Progenitor cell of endocrine pancreas (in vitro differentiated cells): ENCODE results near the gene FRMPD4. TPM values are rescaled to one million over a fixed set of nuclear protein-coding genes. Genes with fewer than 3 reads are reported as not detected.
A peak's percentile ranks its signal among the peaks of the same experiment; 100 is the strongest.

ENCODE experiments used
- DNase-seq: peaks from one replicate; pipeline ENCODE4 v3.0.0; 2021; ENCODE audit warnings: low spot score; ENCODE audit not compliant: unreplicated experiment
- H3K27ac Mint-ChIP-seq: 2 replicates; pipeline ENCODE4 v1.8.0; 2021; ENCODE audit warnings: mild to moderate bottlenecking, moderate library complexity, mixed read lengths
- H3K27me3 Mint-ChIP-seq: 2 replicates; pipeline ENCODE4 v1.8.0; 2021; ENCODE audit warnings: mixed read lengths
- H3K36me3 Mint-ChIP-seq: 2 replicates; pipeline ENCODE4 v1.8.0; 2022; ENCODE audit warnings: mixed read lengths; ENCODE audit not compliant: insufficient read depth
- H3K4me1 Mint-ChIP-seq: 2 replicates; pipeline ENCODE4 v1.8.0; 2021; ENCODE audit warnings: low read depth, mixed read lengths
- H3K4me3 Mint-ChIP-seq: 2 replicates; pipeline ENCODE4 v1.8.0; 2021; ENCODE audit warnings: low read depth, mild to moderate bottlenecking, moderate library complexity, mixed read lengths
- H3K9me3 Mint-ChIP-seq: 2 replicates; pipeline ENCODE4 v1.8.0; 2021; ENCODE audit warnings: low read depth, mixed read lengths
- total RNA-seq: library from RNA; stranded (reverse); gene quantifications from 2 replicates; pipeline ENCODE4 v1.2.1, GENCODE V29; 2021
- TF ChIP-seq, protein P1 (sequence below): fragments of 200-600 bp; sonication (generic); IDR thresholded peaks from one replicate; pipeline ENCODE4 v1.5.0; 2021; ENCODE audit warnings: antibody characterized with exemption, mild to moderate bottlenecking; ENCODE audit not compliant: unreplicated experiment

Gene FRMPD4
- total RNA-seq, 1 donor from 2014 or later = 0.10 TPM

GRCh38 chrX:12349201-12349600 is 210.9 kb downstream of the FRMPD4 start:
- no peaks in the 10 kb centered on the region for H3K4me1 Mint-ChIP-seq
- no peak overlapping the region for H3K4me3 Mint-ChIP-seq
- DNase-seq = no peak
- H3K36me3 Mint-ChIP-seq = no peaks in the 10 kb centered on the region
- TF ChIP-seq, protein P1, sequence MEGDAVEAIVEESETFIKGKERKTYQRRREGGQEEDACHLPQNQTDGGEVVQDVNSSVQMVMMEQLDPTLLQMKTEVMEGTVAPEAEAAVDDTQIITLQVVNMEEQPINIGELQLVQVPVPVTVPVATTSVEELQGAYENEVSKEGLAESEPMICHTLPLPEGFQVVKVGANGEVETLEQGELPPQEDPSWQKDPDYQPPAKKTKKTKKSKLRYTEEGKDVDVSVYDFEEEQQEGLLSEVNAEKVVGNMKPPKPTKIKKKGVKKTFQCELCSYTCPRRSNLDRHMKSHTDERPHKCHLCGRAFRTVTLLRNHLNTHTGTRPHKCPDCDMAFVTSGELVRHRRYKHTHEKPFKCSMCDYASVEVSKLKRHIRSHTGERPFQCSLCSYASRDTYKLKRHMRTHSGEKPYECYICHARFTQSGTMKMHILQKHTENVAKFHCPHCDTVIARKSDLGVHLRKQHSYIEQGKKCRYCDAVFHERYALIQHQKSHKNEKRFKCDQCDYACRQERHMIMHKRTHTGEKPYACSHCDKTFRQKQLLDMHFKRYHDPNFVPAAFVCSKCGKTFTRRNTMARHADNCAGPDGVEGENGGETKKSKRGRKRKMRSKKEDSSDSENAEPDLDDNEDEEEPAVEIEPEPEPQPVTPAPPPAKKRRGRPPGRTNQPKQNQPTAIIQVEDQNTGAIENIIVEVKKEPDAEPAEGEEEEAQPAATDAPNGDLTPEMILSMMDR = peak; percentile 23
- no peaks in the 10 kb centered on the region for H3K27me3 Mint-ChIP-seq
- no peak overlapping the region for H3K27ac Mint-ChIP-seq
- peaks cover 4% of the 10 kb centered on the region for H3K9me3 Mint-ChIP-seq

- H3K4me1 Mint-ChIP-seq = no peaks in the 10 kb centered on the region
- H3K36me3 Mint-ChIP-seq = no peaks in the 10 kb centered on the region
- H3K9me3 Mint-ChIP-seq = no peaks in the 10 kb centered on the region
- no peaks in the 10 kb centered on the region for H3K27me3 Mint-ChIP-seq
- no peak for DNase-seq
- H3K4me3 Mint-ChIP-seq = no peak overlapping the region
- TF ChIP-seq, protein P1 = no peak
- H3K27ac Mint-ChIP-seq = no peak overlapping the region
Measured at GRCh38 chrX:12352922-12353321, 214.6 kb downstream of the FRMPD4 start.

GRCh38 chrX:12360383-12360782 is 222.1 kb downstream of the FRMPD4 start:
- H3K4me1 Mint-ChIP-seq = no peaks in the 10 kb centered on the region
- DNase-seq = no peak
- H3K36me3 Mint-ChIP-seq = no peaks in the 10 kb centered on the region
- H3K4me3 Mint-ChIP-seq = no peak overlapping the region
- no peak overlapping the region for H3K27ac Mint-ChIP-seq
- no peaks in the 10 kb centered on the region for H3K9me3 Mint-ChIP-seq
- H3K27me3 Mint-ChIP-seq = no peaks in the 10 kb centered on the region
- TF ChIP-seq, protein P1 = no peak

DNA sequence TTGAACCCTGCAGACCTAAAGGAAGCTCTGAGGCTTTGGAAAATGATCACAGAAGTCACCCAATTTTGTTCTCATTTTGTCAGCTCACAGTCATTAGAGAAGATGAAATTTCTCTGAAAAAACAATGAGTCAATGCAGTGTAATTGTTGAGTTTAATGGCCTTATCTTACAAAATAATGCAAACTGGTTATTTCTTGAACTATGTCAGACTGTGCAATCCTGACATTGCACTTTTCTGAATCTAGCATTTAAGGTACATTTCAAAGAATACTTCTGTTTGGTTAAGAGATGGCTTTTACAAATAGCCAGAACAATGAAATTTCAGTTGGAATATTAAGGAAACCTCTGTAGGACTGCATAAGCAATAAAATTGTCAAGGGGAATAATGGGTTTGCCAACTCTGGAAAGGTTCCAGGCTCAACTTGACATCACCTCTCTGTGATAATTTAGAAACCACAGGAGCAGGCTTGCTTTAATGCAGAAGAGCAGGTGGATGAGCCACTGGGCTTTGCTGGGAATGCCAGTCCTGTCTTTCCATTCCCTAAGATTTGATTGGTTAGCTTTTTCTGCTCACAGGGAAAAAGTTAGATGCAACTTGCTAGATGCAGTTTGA is 222.8 kb downstream of the FRMPD4 start:
- no peaks in the 10 kb centered on the region for H3K9me3 Mint-ChIP-seq
- no peaks in the 10 kb centered on the region for H3K4me1 Mint-ChIP-seq
- TF ChIP-seq, protein P1 = no peak
- H3K27me3 Mint-ChIP-seq = no peaks in the 10 kb centered on the region
- no peak overlapping the region for H3K27ac Mint-ChIP-seq
- no peaks in the 10 kb centered on the region for H3K36me3 Mint-ChIP-seq
- no peak overlapping the region for H3K4me3 Mint-ChIP-seq
- DNase-seq = no peak

DNA sequence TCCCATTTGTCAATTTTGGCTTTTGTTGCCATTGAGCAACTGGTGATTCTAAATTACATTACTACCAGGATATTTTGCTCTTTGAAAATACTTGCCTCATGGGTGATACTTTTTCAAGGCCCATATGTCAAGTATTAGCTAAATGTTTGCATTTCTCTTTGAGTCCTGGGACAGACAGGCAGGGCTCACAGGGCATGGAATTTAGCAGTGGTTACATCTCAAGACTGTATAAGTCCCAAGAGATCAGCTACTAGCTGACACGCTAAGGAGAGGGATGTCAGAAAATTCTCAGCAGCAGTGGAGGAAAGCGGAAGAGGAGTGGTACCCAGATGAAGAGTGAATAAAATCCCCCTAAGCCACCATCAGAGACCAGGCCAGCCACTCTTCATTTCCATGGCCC is 224.9 kb downstream of the FRMPD4 start:
- TF ChIP-seq, protein P1 = no peak
- no peak overlapping the region for H3K4me3 Mint-ChIP-seq
- no peak overlapping the region for H3K27ac Mint-ChIP-seq
- H3K27me3 Mint-ChIP-seq = no peaks in the 10 kb centered on the region
- peaks cover 4% of the 10 kb centered on the region for H3K9me3 Mint-ChIP-seq
- no peaks in the 10 kb centered on the region for H3K36me3 Mint-ChIP-seq
- H3K4me1 Mint-ChIP-seq = no peaks in the 10 kb centered on the region
- DNase-seq = no peak
